OCI-LY1 (cell line): ENCODE data around the gene HRK.

Experiments
- CTCF ChIP-seq: fragments of 200-600 bp; sonication (generic), shearing (Covaris generic); IDR thresholded peaks from 2 replicates; pipeline ENCODE4 v1.5.1; 2017; ENCODE audit warnings: mild to moderate bottlenecking, antibody characterized with exemption, low read length, moderate library complexity, mixed read lengths
- EZH2 ChIP-seq: fragments of 200-600 bp; sonication (generic), shearing (Covaris generic); IDR thresholded peaks from 2 replicates; pipeline ENCODE4 v1.8.0; 2017; ENCODE audit warnings: borderline replicate concordance, mixed run types, mild to moderate bottlenecking, antibody characterized with exemption, low read length, moderate library complexity, mixed read lengths

GRCh38 chr12:116859079-116859478 lies 22.2 kb downstream of the HRK start:
- TF ChIP-seq CTCF (no peak), EZH2 (no peak)
